GM19324 (cell line): Measurements from ENCODE around the gene DHX8.
"Not testable (repeated sequence)": the region's sequence is repeated elsewhere in the genome, so short reads cannot be mapped to it uniquely, and the experiment has no call there.

Source experiments
- ATAC-seq: cut with Tn5 transposase; IDR thresholded peaks from one replicate; pipeline ENCODE4 v1.9.1; 2021; ENCODE audit warnings: mild to moderate bottlenecking, moderate library complexity; ENCODE audit not compliant: unreplicated experiment, low FRiP score

Gene DHX8

DNA sequence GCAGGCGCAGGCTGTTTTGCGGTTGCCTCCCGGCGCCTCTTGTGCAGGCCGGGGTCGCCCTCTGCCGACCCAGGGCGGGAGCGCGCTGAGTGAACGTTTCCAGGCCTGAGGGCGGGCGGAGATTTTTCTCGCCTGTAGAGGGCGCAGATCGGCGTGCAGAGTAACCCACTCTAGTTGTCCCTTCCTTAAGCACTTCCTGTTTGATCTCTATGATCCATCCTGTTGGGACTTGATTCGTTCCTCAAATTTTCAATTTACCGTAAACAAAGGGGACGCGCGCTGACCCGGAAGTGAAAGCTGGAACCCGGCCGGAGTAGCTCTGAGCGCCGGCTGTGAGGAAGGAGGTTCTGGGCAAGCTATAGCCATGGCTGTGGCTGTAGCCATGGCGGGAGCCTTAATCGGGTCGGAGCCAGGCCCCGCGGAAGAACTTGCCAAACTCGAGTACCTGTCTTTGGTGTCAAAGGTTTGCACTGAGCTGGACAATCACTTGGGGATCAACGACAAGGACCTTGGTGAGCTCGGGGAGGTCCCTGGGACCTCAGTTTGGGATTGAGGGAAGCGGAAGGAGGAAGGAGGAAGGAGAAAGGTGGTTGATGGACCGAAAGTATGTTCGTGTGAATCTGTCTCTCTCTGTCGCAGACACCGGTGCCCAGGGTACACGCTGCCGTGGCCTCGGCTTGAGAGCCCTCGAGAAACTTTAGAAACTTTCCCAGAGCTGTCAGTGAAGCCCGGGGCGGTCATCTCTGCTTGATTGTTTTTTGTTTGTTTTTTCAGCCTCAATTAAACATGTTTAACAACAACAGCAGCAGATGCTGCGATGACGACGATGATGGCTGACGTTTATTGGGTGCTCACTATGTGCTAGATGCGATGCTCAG is at the start of gene DHX8:
DHX8 (plus strand) TSS at position 302 of the 878 bp plus-strand sequence; CDS start at position 365, 63 bp downstream.
- peak; percentile 95 for ATAC-seq

DNA sequence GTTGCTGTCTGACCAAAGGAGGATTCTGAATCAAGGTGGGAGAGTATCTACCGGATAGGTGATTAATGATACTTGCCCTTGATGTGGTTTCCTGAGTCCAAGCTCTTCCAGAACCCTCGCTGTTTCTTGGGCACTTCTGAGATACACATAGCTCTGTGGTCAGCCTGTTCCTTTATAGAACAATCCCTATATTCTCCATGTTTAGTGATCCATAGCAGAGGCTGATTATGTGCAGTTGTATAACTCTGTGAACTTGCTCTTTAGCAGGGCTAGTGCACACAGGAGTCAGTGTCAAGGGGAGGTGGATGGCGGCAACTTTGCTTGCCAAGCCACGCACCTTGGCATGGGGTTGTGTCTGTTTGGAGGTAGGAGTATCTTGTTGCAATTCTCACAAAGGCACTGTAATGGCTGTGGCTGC is 48.9 kb upstream of the DHX8 start:
- no peak for ATAC-seq

DNA sequence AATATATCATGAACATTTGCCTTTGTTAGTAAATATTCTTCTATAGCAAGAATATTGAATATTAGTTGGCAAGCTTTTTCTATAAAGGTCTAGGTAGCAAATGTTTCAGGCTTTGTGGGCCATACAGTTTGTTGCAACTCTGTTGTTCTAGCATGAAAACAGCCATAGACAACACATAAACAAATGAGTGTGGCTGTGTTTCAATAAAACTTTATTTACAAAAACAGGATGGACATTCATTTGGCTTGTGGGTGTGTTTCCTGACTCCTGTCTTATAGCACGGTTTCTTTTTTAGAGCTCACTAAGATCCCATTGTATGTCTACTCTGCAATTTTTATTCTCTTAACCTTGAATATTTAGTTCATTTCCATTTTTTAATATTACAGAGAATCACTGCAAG is 46.0 kb upstream of the DHX8 start:
- ATAC-seq, result no peak

DNA sequence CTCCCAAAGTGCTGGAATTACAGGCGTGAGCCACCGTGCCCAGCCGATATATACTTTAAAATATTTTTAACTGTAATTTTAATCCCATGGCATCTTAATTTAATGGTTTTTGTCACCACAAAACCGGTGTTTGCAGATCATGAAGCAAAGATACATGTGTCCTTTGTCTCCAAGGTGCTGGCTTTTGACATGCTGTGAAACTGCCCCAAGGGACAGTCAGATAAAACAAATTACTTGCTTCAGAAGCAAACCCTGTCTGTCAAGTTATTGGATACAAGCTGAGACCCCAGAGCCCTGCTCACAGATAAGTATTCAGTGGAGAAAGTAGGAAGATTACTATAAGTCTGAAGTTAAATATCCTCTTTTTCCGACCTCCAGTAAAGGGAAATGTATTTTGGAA is 45.1 kb upstream of the DHX8 start:
- ATAC-seq, result no peak

DNA sequence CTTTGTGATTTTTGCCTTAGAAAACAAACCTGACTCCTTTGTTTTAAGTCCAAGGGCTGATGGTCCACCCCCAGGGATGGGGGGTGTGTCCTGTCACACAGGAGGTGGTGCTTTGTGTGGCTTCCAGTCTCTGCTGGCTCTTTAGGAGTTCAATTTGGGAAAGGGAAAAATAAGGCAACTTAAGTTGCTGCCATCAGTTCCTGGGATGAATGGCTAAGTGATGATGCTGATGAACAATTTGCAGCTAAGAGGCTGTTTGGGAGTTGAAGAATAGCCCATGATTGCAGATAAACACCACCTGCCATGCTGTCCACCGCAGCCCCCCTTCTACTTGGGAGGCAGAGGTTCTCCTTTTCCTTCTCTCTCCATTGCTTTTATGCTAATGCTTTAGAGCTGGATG is 44.7 kb upstream of the DHX8 start:
- no peak for ATAC-seq

DNA sequence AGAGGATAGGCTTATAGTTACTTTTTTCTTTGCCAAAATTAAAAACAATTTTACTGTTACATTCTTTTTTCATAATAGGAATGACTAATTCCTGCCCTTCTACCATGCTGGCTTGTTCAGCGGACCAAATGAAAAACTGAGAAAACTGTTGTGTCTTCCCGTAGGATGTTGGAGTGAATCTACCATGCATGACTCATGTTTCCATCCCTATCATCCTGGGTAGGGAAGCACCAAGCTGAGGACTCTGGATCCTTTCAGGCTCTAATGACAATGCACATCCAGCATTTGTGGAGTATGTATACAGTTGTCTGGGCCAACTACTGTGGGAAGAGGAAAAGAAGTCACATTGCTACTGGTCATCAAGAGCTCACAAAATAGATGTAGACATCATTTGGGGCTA is 41.1 kb upstream of the DHX8 start:
- ATAC-seq, result no peak

DNA sequence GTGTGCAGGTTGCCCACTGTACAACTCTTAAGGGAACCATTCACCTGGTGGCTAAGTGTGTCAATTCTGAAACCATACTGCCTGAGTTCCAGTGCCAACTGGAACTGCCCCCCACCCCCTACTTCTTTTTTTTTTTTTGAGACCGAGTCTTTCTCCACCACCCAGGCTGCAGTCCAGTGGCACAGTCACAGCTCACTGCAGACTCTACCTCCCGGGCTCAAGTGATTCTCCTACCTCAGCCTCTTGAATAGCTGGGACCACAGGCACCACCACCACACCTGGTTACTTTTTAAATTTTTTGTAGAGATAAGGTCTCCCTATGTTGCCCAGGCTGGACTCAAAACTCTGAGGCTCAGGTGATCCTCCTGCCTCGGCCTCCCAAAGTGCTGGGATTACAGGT is 40.4 kb upstream of the DHX8 start:
- no peak for ATAC-seq

DNA sequence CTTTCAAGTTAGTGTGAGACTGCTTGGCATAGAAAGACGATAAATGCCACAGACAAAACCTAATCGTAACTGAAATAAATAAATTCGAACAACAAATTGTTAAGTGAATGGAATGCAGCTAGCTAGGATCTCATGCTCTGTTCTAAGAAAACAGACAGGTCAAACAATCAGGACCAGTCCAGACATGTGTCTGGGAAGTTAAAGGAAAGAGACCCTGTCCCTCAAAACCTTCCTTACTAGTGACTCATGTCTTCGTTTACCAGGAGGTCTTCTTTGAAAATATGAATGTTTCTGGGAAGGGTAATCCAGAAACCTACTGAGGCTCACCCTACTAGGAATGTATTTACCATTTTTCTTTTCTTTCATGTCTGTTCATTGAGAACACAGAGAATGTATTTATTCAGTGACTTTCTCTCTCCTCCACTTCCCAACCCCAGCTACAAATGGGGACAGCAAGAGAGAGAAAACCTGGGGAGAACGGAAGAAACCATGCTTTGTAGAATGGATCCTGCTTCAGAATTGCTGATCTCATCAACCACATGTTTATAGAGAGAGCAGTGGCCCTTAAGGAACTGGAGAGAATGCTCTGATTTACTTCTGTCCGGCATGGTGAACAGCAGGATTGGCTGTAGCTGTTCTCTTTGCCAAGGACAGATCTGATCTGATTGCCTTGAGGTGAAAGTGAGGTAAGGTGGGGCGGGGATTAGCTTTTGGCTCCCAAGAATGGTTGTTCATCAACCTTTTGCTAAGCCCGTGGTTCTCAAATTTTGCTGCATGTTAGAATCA is 39.4 kb upstream of the DHX8 start:
- ATAC-seq, result no peak

DNA sequence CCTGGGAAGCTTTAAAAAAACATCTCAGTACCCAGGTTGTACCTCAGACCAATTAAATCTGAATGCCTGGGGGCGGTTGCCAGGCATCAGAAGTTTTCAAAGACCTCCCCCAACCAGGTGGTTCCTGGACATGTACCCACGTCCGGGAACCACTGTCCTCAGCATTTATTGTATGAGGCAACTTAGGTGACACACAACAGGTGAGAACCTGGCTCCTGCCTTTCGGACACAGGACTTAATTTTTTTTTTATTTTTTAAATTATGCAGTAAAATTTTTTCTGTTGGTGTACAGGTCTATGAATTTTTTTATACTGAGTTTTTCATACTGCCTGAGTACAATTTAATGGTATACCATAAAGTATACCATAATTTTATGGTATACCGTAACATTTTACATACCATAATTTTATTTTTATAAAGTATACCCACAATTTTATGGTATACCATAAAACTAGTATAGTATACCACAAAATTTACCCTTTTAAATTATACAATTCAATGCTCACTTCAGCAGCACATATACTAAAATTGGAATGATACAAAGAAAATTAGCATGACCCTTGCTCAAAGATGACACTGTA is 38.7 kb upstream of the DHX8 start:
- ATAC-seq, result no peak

DNA sequence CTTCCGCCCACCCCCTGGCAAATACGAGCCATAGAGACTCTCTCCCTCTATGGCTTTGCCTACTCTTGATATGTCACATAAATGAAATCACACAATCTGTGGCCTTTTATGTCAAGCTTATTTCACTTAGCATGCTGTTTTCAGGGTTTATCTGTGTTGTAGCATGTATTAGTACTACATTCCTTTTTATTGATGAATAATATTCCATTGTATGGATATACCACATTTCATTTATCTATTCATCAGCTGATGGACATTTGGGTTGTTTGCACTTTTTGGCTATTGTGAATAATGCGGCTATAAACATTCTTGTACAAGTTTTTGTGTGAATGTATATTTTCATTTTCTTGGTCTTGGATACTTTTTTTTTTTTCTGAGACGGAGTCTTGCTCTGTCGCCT is 37.0 kb upstream of the DHX8 start:
- ATAC-seq, result no peak

DNA sequence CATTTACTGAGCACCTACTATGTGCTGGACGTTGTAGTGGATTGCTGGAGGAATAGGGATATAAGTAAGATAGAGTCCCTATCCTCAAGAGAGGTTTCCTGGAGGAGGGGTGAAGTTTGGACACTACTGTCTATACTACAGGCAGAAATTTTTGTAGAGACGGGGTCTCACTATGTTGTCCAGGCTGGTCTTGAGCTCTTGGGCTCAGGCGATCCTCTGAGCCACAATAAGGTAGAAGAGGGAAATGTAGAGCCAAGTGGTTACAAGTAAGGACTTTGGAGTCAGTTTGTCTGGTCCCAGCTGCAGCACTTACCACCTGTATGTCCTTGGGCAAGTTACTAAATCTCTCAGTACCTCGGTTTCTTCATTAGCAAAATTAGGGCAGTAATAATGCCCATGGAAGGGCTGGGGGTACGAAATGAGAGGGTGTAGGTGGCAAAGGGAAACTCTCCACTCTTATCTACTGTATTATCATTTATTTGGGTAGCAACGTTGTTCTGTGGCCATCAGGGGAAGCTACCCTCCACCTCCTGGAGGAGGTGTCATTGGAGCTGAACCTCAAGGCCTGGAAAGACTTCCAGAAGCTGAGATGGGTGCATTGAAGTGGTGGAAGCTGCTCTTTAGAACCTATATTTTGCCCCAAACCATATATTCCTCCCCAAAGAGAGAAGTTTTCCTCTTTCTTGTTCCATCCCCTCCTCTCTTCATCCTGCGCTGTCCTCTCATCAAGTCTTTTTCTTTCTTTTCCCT is 34.9 kb upstream of the DHX8 start:
- no peak for ATAC-seq

DNA sequence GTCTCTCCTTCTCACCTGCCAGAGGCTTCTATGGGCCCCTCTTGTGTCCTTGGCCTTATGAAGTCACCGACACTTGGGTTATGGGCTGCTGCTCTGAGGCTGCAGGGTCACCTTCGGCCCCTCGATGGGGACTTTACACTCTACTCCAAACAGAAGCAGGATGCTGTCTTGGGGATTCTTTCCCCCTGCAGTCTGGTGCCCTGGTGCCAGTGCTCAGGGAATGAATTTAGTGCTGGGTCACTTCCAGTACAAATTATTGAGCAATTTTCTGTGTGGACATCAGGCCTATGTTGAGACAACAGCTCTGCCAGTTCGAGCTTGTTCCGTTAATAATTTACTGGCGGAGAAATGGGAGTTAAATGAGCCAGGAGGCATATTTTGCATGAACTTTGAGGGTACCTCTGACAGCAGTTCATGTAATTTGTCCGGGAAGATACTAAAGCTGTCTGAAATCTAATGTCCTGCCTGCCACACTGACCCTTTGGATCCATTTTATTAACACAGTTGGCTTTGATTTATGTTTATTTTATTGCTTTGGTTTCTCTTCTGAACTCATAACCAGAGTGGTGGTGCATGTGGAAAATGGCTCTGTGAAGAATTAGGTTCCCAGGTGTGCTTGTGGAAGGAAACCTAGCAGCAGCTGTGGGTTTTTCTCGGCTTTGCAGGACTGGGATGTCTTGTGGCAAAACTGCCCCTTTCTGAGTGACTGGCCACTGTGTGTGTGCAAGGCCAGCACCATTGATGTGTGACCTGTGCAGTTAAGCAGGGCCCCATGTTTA is 34.1 kb upstream of the DHX8 start:
- ATAC-seq, result no peak

DNA sequence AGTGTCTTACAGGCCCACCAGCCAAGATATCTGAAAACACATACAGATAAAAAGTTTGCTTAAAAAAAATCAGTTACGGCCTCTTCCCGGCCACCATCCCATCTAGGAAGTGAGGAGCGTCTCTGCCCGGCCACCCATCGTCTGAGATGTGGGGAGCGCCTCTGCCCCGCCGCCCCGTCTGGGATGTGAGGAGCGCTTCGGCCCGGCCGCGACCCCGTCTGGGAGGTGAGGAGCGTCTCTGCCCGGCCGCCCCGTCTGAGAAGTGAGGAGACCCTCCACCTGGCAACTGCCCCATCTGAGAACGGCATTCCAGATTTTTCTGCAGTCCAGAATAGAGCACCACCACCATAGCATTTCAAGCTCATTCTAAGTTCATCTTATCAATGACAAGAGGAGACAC is 33.0 kb upstream of the DHX8 start:
- not testable (repeated sequence) for ATAC-seq

DNA sequence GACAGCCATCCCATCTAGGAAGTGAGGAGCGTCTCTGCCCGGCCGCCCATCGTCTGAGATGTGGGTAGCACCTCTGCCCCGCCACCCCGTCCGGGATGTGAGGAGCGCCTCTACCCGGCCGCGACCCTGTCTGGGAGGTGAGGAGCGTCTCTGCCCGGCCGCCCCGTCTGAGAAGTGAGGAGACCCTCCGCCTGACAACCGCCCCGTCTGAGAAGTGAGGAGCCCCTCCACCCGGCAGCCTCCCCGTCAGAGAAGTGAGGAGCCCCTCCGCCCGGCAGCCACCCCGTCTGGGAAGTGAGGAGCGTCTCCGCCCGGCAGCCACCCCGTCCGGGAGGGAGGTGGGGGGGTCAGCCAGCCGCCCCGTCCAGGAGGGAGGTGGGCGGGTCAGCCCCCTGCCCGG is 32.0 kb upstream of the DHX8 start:
- not testable (repeated sequence) for ATAC-seq

DNA sequence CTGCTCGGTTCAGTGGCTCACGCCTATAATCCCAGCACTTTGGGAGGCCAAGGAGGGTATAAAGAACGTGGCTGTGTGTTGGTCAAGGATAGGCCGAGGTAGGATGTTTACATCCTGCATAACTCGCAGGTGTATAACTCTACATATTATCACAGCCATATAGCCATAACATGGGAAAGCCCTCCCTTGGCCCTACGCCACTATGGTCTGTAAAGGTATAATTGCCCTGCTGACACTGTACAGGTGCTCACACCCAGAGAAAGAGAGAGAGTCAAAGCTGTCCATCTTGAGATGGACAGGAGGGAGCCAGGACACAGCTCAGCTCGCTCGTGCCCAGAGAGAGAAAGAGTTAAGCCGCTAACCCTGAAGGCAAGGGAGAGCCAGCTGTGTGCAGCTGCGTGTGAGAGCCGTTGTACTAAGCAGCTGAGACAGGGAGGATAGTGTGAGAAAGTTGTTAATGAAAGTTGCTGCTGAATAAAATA is 30.4 kb upstream of the DHX8 start:
- ATAC-seq, result no peak

DNA sequence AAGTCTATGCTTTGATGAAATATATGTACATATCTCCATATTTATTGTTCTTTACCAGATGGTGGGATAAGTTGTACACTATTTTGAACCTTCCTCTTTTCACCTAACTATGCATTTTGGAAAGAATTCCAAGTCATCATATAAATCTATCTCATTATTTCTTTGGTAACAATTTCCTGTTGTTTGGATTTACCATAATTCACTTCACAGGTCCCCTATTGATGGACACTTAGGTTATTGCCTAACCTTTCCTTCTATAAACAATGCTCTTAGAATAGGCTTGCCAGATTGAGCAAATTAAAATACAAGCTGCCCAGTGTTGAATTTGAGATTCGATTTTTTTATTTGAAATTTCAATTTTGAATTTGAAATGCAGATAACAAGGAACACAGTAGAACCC is 28.9 kb upstream of the DHX8 start:
- no peak for ATAC-seq

DNA sequence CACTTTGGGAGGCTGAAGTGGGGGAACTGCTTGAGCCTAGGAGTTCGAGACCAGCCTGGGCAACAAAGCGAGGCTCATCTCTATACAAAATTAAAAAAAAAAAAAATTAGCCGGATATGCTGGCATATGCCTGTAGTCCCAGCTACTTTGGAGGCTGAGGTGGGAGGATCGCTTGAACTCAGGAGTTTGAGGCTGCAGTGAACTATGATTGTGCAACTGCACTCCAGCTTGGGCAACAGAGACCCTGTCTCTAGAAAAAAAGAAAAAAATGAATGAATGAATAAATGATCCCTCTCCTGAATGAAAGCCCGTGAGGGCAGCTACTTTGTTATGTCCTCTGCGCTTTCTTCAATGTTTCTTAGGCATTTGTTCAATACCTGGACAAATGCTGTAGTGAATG is 27.7 kb upstream of the DHX8 start:
- ATAC-seq, result no peak

DNA sequence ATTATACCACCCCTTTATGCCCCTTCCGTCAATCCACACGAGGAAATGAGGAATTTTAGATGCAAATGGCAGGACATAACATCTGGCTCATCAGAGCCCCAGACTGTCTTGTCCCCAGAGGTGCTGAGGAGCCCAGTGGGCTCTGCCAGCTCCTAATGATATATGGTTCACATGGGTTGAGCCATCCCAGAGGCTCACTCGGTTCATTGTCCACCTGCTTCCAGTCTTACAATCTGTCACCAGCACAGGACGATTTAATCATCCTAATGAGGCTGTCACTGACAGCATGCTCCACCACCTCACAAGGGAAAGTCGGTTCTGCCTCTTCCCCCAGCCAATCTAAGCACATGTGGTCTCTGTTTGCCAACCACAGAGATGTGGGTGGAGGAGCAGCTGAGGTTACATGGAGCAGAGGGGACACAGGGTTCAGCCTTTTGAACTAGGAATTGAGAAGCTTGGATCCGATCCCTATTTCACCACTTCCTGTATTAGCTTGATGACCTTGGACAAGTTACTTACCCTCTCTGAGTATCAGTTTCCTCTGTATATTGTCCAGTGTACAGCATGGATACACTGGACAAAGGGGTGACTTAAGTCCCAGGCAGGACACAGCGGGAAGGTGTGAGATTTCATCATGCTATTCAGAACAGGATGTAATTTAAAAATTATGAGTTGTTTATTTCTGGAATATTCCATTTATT is 27.0 kb upstream of the DHX8 start:
- no peak for ATAC-seq

DNA sequence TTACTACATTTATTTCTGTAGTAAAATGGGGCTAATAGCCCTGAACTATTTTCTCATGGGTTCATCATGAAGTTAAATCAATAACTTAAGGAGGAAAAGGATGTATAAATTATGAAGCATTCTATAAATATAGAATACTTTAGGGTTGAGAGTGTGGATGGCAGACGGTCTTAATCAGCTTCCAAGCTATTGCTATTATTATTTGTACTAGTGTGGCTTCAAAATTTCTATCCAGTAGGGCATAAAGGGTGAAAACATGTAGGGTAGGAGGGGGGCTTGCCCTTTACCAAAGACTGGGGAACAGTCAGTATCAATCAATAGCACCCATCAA is 26.4 kb upstream of the DHX8 start:
- ATAC-seq, result no peak
